ENCODE results near the gene ATP5MG.

ATP5MG gene

DNA sequence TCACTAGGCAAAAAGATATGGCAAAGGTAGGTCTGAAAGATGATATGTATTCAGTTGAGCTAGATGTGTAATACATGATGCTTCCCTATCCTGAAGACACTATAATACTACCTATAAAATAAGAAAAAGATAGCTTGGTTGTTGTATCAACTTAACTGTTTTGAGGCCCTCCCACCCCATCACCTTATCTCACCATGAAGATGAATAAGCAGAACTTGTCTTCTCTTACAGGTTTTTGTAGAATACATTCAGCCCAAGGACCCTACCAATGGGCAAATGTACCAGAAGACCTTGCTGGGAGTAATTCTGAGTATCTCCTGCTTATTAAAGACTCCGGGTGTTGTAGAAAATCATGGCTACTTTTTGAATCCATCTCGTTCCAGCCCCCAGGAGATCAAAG lies 28.1 kb upstream of the ATP5MG start:
- TF ChIP-seq FOXP2 (optimal IDR thresholded peaks at IDR 0.05; ENCODE audit: control extremely low read depth, extremely low read length, insufficient read depth) (no peak), POLR2AphosphoS5 (IDR thresholded peaks at IDR 0.05; ENCODE audit: borderline replicate concordance, low read depth, low read length) (no peak), EZH2 (IDR thresholded peaks at IDR 0.05) (no peak)
- H3K36me3 ChIP-seq (ENCODE audit: insufficient read depth, low read length): peaks cover 80% of the 10 kb centered on the region

DNA sequence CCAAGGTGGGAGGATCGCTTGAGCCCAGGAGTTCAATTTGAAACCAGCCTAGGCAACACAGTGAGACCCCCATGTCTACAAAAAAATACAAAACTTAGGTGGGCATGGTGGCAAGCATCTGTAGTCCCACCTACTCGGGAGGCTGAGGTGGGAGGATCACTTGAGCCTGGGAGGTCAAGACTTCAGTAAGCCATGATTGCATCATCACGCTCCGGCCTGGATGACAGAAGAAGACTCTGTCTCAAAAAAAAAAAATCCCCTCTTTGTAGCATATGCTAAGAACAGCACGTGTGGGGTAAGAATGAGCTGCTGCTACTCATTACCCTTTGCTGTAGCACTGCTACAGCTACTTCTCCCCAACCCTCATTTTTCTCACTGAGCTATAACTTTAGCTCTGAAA lies 27.5 kb upstream of the ATP5MG start:
- Histone ChIP-seq H3K27ac (no peak overlapping the region), H3K9me3 (ENCODE audit: low read depth, low read length) (no peaks in the 10 kb centered on the region), H3K4me3 (no peak overlapping the region), H3K9ac (ENCODE audit: insufficient read length) (no peak overlapping the region), H3K36me3 (ENCODE audit: insufficient read depth, low read length) (peaks cover 80% of the 10 kb centered on the region)
- no peak for TF ChIP-seq POLR2AphosphoS5 (IDR thresholded peaks at IDR 0.05; ENCODE audit: borderline replicate concordance, low read depth, low read length)
- DNase-seq (ENCODE audit: low read depth, low spot score): no peak

More for the DNA sequence above, 28.1 kb upstream of the ATP5MG start:
- no peak overlapping the region for H3K9ac ChIP-seq (ENCODE audit: insufficient read length)
- no peak for DNase-seq (ENCODE audit: low read depth, low spot score)
- H3K4me3 ChIP-seq: no peak overlapping the region
- no peaks in the 10 kb centered on the region for H3K9me3 ChIP-seq (ENCODE audit: low read depth, low read length)
- no peak overlapping the region for H3K27ac ChIP-seq

DNA sequence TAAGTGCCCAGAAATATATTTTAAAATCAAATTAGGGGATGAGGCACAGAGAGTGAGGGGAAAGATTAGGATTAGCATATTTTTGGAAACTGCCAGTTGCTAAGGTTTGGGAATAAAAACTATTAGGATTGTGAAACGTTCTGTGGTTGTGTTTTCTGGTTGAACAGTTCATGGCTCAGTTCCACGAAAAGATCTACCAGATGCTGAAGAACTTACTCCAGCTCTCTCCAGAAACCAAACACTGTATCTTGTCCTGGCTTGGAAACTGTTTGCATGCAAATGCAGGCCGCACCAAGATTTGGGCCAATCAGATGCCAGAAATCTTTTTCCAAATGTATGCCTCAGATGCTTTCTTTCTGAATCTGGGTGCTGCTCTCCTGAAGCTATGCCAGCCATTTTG lies 26.7 kb upstream of the ATP5MG start:
- Histone ChIP-seq H3K27ac (no peak overlapping the region), H3K36me3 (ENCODE audit: insufficient read depth, low read length) (peaks cover 81% of the 10 kb centered on the region), H3K9ac (ENCODE audit: insufficient read length) (no peak overlapping the region), H3K9me3 (ENCODE audit: low read depth, low read length) (no peaks in the 10 kb centered on the region), H3K4me3 (no peak overlapping the region)
- DNase-seq (ENCODE audit: low read depth, low spot score): no peak
- no peak for TF ChIP-seq FOXP2 (optimal IDR thresholded peaks at IDR 0.05; ENCODE audit: control extremely low read depth, extremely low read length, insufficient read depth)
- TF ChIP-seq POLR2AphosphoS5 (IDR thresholded peaks at IDR 0.05; ENCODE audit: borderline replicate concordance, low read depth, low read length): no peak
- no peak for TF ChIP-seq EZH2 (IDR thresholded peaks at IDR 0.05)

DNA sequence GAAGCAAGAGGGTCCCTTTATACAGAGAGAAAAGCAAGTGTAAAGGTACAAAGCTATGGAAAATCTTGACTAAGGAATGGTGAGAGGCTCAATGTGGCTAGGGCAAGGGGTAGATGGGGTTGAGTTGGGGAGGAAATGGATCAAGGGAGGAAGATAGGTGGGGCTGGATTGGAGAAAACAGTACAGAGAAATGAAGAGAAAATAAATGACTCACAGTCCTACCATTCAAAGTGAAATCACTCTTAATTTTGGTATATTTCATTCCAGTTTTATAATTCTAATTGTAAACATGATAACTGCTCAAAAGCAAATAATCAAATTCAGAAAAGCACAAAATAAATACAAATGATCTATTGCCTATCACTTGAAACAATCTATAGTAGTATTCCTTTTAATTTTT lies 25.4 kb upstream of the ATP5MG start:
- no peaks in the 10 kb centered on the region for H3K9me3 ChIP-seq (ENCODE audit: low read depth, low read length)
- no peak overlapping the region for H3K27ac ChIP-seq
- no peak overlapping the region for H3K9ac ChIP-seq (ENCODE audit: insufficient read length)
- no peak for TF ChIP-seq POLR2AphosphoS5 (IDR thresholded peaks at IDR 0.05; ENCODE audit: borderline replicate concordance, low read depth, low read length)
- no peak for TF ChIP-seq FOXP2 (optimal IDR thresholded peaks at IDR 0.05; ENCODE audit: control extremely low read depth, extremely low read length, insufficient read depth)
- no peak for TF ChIP-seq EZH2 (IDR thresholded peaks at IDR 0.05)
- H3K36me3 ChIP-seq (ENCODE audit: insufficient read depth, low read length): peaks cover 77% of the 10 kb centered on the region
- DNase-seq (ENCODE audit: low read depth, low spot score): no peak
- no peak overlapping the region for H3K4me3 ChIP-seq

DNA sequence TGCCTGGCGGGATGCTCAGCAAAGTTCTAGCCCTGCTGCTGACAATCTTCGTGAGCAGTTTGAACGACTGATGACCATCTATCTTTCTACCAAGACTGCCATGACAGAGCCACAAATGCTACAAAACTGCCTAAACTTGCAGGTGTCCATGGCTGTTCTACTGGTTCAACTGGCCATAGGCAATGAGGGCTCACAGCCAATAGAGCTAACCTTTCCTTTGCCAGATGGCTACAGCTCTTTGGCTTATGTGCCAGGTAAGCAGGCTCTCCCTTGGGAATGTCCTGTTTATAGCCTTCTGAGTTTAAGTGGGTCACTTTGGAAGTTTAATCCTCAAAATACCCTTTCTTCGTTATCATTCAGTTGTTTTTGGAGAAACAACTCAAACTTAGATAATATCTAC lies 21.9 kb upstream of the ATP5MG start:
- Histone ChIP-seq H3K9ac (ENCODE audit: insufficient read length) (no peak overlapping the region), H3K9me3 (ENCODE audit: low read depth, low read length) (no peaks in the 10 kb centered on the region)
- no peak for TF ChIP-seq FOXP2 (optimal IDR thresholded peaks at IDR 0.05; ENCODE audit: control extremely low read depth, extremely low read length, insufficient read depth)
- no peak for TF ChIP-seq EZH2 (IDR thresholded peaks at IDR 0.05)
- TF ChIP-seq POLR2AphosphoS5 (IDR thresholded peaks at IDR 0.05; ENCODE audit: borderline replicate concordance, low read depth, low read length): no peak

DNA sequence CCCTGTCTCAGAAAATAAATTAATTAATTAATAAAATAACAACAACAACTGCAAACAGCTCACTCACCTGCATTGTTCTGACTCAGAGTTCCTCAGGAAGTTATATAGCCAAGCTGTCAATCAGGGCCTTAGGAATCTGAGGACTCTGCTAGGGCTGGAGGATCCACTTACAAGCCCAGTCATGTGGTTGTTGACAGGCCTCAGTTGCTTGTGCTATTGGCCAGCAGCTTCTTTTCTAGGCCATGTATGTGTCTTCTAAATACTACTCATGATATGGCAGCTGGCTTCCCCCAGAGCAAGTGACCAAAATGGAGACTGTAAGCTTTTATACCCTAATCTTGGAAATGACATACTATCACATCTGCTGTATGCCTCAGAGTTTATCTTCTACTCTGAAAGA lies 20.8 kb upstream of the ATP5MG start:
- Histone ChIP-seq H3K9me3 (ENCODE audit: low read depth, low read length) (no peaks in the 10 kb centered on the region), H3K27ac (no peak overlapping the region), H3K9ac (ENCODE audit: insufficient read length) (no peak overlapping the region), H3K4me3 (no peak overlapping the region), H3K36me3 (ENCODE audit: insufficient read depth, low read length) (peaks cover 82% of the 10 kb centered on the region)
- TF ChIP-seq FOXP2 (optimal IDR thresholded peaks at IDR 0.05; ENCODE audit: control extremely low read depth, extremely low read length, insufficient read depth): no peak
- TF ChIP-seq EZH2 (IDR thresholded peaks at IDR 0.05): no peak
- TF ChIP-seq POLR2AphosphoS5 (IDR thresholded peaks at IDR 0.05; ENCODE audit: borderline replicate concordance, low read depth, low read length): no peak
- no peak for DNase-seq (ENCODE audit: low read depth, low spot score)

More for the DNA sequence above, 21.9 kb upstream of the ATP5MG start:
- no peak for DNase-seq (ENCODE audit: low read depth, low spot score)
- Histone ChIP-seq H3K36me3 (ENCODE audit: insufficient read depth, low read length) (peaks cover 77% of the 10 kb centered on the region), H3K4me3 (no peak overlapping the region), H3K27ac (no peak overlapping the region)

DNA sequence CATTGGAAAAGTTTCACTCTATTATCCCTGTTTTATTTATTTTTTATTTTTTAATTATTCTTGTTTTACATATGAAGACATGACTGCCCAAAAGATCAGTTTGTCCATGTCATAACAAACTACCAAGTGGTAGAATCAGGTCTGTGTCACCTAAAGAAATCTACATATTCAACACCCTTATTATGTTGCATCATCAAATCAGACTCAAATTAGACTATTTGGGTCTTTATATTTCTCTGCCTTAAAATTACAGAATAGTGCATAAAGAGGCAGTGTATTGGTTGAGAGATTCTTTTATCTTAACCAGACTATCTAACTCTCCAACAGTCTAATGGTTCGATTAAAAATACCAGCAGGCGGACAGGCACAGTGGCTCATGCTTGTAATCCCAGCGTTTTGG lies 18.5 kb upstream of the ATP5MG start:
- Histone ChIP-seq H3K9me3 (ENCODE audit: low read depth, low read length) (no peaks in the 10 kb centered on the region), H3K27ac (no peak overlapping the region), H3K36me3 (ENCODE audit: insufficient read depth, low read length) (peaks cover 91% of the 10 kb centered on the region), H3K9ac (ENCODE audit: insufficient read length) (no peak overlapping the region), H3K4me3 (no peak overlapping the region)
- no peak for DNase-seq (ENCODE audit: low read depth, low spot score)
- TF ChIP-seq POLR2AphosphoS5 (IDR thresholded peaks at IDR 0.05; ENCODE audit: borderline replicate concordance, low read depth, low read length): no peak
- TF ChIP-seq EZH2 (IDR thresholded peaks at IDR 0.05): no peak
- TF ChIP-seq FOXP2 (optimal IDR thresholded peaks at IDR 0.05; ENCODE audit: control extremely low read depth, extremely low read length, insufficient read depth): no peak

DNA sequence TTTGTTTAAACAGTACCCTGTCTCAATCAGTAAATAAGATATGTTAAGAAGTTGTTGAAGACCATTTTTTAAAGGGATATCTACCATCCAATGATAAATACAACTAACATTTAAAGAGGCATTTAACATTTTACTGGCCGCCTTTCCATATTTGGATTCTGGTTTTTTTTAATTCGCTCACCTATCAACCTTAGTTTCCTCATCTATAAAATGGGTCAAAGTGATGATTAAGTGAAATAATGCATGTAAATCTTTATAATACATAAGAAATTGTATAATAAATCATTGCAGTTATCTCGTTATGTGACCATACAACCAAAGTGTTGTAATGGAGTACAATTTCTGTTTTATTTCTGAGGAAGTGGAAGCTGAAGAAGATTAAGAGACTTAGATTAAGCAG lies 17.7 kb upstream of the ATP5MG start:
- peaks cover 93% of the 10 kb centered on the region for H3K36me3 ChIP-seq (ENCODE audit: insufficient read depth, low read length)
- no peak overlapping the region for H3K9ac ChIP-seq (ENCODE audit: insufficient read length)
- TF ChIP-seq FOXP2 (optimal IDR thresholded peaks at IDR 0.05; ENCODE audit: control extremely low read depth, extremely low read length, insufficient read depth) (no peak), POLR2AphosphoS5 (IDR thresholded peaks at IDR 0.05; ENCODE audit: borderline replicate concordance, low read depth, low read length) (no peak)
- H3K27ac ChIP-seq: no peak overlapping the region
- no peak overlapping the region for H3K4me3 ChIP-seq
- no peaks in the 10 kb centered on the region for H3K9me3 ChIP-seq (ENCODE audit: low read depth, low read length)
- DNase-seq (ENCODE audit: low read depth, low spot score): no peak

DNA sequence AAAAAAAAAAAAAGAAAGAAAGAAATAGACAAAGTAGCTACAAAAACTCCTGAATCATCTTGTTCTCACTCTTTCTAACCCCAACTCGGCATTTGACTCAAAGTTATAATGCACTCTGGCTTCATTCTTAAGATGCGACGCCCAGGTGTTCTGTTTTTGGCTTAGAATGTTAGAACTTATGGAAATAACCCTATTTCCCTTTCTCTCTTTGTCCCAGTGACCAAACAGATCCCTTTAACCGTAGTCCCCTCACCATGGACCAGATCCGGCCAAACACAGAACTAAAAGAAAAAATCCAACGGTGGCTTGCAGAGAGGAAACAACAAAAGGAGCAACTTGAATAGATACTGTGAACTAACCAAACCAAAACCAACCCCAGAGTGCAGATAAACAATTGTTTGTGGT lies 5.3 kb upstream of the ATP5MG start:
- Histone ChIP-seq H3K9ac (ENCODE audit: insufficient read length) (no peak overlapping the region), H3K36me3 (ENCODE audit: insufficient read depth, low read length) (peaks cover 40% of the 10 kb centered on the region), H3K27ac (no peak overlapping the region), H3K4me3 (no peak overlapping the region), H3K9me3 (ENCODE audit: low read depth, low read length) (no peaks in the 10 kb centered on the region)
- no peak for TF ChIP-seq EZH2 (IDR thresholded peaks at IDR 0.05)
- no peak for TF ChIP-seq POLR2AphosphoS5 (IDR thresholded peaks at IDR 0.05; ENCODE audit: borderline replicate concordance, low read depth, low read length)
- no peak for TF ChIP-seq FOXP2 (optimal IDR thresholded peaks at IDR 0.05; ENCODE audit: control extremely low read depth, extremely low read length, insufficient read depth)
- DNase-seq (ENCODE audit: low read depth, low spot score): no peak
